Nucleus accumbens (tissue), 56 donors: ENCODE results near the gene SLC16A4.

Experiments
- DNase-seq, 56 donors: peaks; one replicate each; lab custom pipeline; 2025; lab: John Stamatoyannopoulos, UW

Gene SLC16A4

GRCh38 chr1:110337704-110338308, 53.0 kb downstream of the SLC16A4 start:
- peak in 23 of 56 donors; percentile 3 to 52 (median 26) for DNase-seq

- DNase-seq: no peak
These were observed 54.4 kb downstream of the SLC16A4 start for GRCh38 chr1:110336300-110337039.

GRCh38 chr1:110335265-110335664, 55.6 kb downstream of the SLC16A4 start:
- DNase-seq: no peak

GRCh38 chr1:110328700-110329099, 62.1 kb downstream of the SLC16A4 start:
- DNase-seq: no peak

GRCh38 chr1:110328274-110328673, 62.6 kb downstream of the SLC16A4 start:
- no peak for DNase-seq

GRCh38 chr1:110326826-110327225, 64.0 kb downstream of the SLC16A4 start:
- no peak for DNase-seq

- DNase-seq: no peak
These were observed 66.2 kb downstream of the SLC16A4 start for GRCh38 chr1:110324667-110325066.

- no peak for DNase-seq
These were observed 69.0 kb downstream of the SLC16A4 start for GRCh38 chr1:110321846-110322245.

- DNase-seq: no peak
These were observed 69.8 kb downstream of the SLC16A4 start for GRCh38 chr1:110321045-110321444.

- no peak for DNase-seq
These were observed 70.7 kb downstream of the SLC16A4 start for GRCh38 chr1:110320168-110320518.

- no peak for DNase-seq
These were observed 71.3 kb downstream of the SLC16A4 start for GRCh38 chr1:110319332-110320167.

- DNase-seq: no peak
These were observed 72.8 kb downstream of the SLC16A4 start for GRCh38 chr1:110318046-110318445.

- DNase-seq: no peak
These were observed 74.1 kb downstream of the SLC16A4 start for GRCh38 chr1:110316735-110317134.
